PC-3 (cell line): ENCODE results near the gene ATF7IP.

Experiments used
- EZH2 ChIP-seq: fragments of 300-600 bp; sonication (generic); IDR thresholded peaks from one replicate; pipeline ENCODE4 v1.6.1; 2017; ENCODE audit warnings: antibody characterized with exemption, mild to moderate bottlenecking, low read length; ENCODE audit not compliant: unreplicated experiment
- EZH2phosphoT487 ChIP-seq: fragments of 300-600 bp; sonication (generic); IDR thresholded peaks from 2 replicates; pipeline ENCODE4 v1.6.1; 2018; ENCODE audit warnings: mild to moderate bottlenecking, antibody characterized with exemption, low read length, borderline replicate concordance
- TF ChIP-seq, protein P1 (sequence below): fragments of 300-600 bp; sonication (generic); conservative IDR thresholded peaks from 2 replicates; pipeline ENCODE4 v1.5.1; 2017; ENCODE audit warnings: antibody characterized with exemption, low read depth, mild to moderate bottlenecking, low read length

DNA sequence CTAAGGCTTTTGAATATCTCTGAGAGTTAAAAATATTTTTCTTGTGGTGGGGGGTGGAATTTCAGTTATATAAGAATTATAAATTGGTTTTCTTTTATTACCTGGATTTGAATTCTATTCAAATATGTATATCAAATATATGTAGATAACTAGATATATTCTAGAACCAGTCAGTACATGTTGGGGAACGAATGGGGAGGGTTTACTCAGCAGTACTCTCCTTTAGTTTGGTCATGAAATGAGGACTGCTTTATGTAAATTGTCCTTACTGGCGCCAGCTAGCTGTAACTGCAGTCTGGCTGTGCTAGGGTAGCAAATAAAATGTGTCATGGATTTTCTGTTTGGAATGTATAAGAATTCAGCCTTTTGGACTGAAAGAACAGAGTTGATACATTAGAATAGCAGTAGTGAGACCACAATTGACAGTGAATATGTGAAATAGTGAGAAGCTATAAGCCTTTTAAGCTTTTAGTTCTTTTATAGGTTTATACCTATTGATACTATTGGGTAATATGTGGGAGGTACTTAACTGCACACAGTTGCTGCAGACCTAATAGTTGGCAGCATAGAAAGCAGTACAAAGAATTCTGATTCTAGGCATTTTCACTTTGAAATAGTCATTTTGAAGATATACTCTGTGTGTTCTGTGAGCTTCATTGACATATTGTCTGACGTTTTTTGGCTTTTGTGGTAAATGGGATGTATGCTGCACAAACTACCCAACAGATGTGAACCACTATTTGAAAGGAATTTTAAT is 29.0 kb downstream of the ATF7IP start:
- TF ChIP-seq, protein P1, sequence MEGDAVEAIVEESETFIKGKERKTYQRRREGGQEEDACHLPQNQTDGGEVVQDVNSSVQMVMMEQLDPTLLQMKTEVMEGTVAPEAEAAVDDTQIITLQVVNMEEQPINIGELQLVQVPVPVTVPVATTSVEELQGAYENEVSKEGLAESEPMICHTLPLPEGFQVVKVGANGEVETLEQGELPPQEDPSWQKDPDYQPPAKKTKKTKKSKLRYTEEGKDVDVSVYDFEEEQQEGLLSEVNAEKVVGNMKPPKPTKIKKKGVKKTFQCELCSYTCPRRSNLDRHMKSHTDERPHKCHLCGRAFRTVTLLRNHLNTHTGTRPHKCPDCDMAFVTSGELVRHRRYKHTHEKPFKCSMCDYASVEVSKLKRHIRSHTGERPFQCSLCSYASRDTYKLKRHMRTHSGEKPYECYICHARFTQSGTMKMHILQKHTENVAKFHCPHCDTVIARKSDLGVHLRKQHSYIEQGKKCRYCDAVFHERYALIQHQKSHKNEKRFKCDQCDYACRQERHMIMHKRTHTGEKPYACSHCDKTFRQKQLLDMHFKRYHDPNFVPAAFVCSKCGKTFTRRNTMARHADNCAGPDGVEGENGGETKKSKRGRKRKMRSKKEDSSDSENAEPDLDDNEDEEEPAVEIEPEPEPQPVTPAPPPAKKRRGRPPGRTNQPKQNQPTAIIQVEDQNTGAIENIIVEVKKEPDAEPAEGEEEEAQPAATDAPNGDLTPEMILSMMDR: no peak
- TF ChIP-seq EZH2: no peak
- TF ChIP-seq EZH2phosphoT487: no peak
